ENCODE data around the gene DAP.

DAP gene

DNA sequence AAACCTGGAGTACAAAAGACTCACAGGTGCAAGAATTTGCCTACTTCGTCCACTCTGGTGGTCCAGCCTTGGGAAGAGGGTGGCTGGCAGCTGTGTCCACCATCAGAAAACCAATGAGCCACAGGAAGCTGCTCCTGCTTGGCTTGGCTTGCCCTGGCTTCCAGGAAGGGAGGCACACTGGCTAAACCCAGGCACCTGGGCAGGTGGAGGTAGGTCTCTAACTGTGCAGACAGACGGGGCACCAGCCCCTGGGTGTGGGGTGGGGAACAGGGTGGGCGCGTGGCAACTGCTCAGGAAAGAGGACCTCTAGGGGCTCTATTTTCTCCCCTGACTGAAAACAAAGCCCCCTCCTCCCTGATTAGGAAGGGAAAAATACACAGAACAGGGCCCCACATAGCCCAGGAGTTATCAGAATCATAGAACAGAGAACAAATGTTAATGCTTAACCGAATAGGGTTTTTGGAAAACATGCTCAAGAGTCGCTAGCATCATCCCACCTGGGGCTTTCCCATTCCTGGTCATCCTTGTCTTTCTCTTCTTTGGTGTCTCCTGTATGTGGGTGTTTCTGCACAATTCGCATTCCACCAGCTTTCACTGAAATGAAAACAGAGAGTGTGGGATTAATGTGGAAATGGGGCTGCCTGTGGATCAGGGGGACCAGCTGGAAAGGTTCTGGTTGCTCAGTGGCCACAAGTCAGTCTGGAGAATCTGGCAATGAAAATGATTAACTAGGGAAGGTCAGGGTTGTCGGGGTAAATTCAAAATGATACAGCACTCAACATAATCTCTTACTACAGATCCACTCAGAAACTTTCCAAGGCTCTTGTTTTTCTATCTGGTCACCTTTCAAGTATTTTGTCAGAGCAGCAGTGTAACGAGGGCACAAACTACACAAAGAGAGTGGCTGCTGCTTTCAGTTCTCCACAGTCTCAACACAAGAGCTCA is 13.1 kb downstream of the DAP start:
- peaks cover 3% of the 10 kb centered on the region for H3K4me1 Mint-ChIP-seq
- DNase-seq (ENCODE audit: low spot score in 2 of 2), result no peak
- no peak overlapping the region for H3K4me3 Mint-ChIP-seq
- H3K9me3 Mint-ChIP-seq, result no peaks in the 10 kb centered on the region
- peaks cover 42% of the 10 kb centered on the region for H3K36me3 Mint-ChIP-seq
- H3K27ac Mint-ChIP-seq, result no peak overlapping the region
- no peak for ATAC-seq

DNA sequence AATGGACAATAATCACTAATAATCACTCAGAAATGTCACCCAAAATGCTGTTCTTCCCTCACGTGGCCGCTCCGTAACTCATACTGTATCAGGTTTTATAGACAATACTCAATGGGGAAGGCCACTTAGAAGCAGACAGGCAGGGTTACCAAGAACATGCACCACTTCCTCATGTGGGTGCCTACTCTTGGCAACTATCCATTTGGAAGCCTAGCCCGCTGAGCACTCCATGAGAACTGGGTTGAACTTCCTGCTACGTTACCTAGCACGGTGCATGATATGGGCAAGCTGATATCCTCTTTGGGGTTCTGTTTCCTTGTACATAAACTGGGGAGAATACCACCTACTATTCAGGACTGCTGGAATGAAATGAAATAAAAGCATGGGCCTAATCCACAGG is 14.3 kb downstream of the DAP start:
- Mint-ChIP-seq H3K9me3 (no peaks in the 10 kb centered on the region), H3K27ac (no peak overlapping the region), H3K4me1 (no peaks in the 10 kb centered on the region), H3K36me3 (peaks cover 38% of the 10 kb centered on the region), H3K4me3 (no peak overlapping the region)
- ATAC-seq, result no peak
- no peak for DNase-seq (ENCODE audit: low spot score in 2 of 2)

DNA sequence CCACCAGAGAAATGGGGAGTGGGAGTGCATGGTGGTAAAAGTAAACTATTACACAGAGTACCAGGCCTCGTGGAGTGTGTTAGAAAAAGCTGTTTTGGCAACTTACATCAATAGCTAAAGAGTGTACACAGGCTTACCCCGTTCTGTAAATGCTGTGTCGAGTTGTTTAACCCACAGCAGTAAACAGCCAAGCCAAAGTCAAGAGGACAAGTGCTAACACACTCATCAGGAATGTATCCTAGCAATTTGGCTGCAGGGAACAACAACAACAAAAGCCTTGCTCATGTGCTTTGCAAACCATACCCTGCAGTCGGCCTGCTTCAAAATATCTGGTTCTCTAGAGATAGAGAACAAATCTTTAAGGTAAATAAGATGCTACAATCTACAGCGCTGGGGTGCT is 15.9 kb downstream of the DAP start:
- no peak overlapping the region for H3K4me3 Mint-ChIP-seq
- ATAC-seq, result no peak
- DNase-seq (ENCODE audit: low spot score in 2 of 2), result no peak
- H3K9me3 Mint-ChIP-seq, result peaks cover under 1% of the 10 kb centered on the region
- peaks cover 43% of the 10 kb centered on the region for H3K36me3 Mint-ChIP-seq
- peaks cover under 1% of the 10 kb centered on the region for H3K4me1 Mint-ChIP-seq
- no peak overlapping the region for H3K27ac Mint-ChIP-seq

DNA sequence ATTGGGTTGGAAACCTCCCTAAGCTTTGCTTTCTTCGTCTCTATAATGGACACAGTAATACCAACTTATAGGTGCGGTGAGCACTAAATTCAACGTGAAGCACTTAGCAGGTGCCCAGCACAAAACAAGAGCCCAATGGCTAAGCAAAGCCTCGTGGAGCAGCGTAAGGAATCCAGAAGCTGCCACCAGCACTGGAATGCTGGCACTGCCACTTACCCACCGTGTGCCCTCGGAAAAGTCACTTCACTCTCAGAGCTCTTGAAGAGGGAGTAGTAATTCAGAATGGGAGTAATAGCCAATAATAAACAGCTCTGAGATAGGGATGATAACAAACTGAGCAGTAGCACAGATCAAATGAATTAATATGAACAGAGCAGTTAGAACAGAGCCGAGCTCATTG is 16.4 kb downstream of the DAP start:
- peaks cover 43% of the 10 kb centered on the region for H3K36me3 Mint-ChIP-seq
- H3K4me1 Mint-ChIP-seq, result peaks cover 5% of the 10 kb centered on the region
- ATAC-seq (no peak), DNase-seq (ENCODE audit: low spot score in 2 of 2) (no peak)
- H3K4me3 Mint-ChIP-seq, result no peak overlapping the region
- H3K27ac Mint-ChIP-seq, result no peak overlapping the region
- H3K9me3 Mint-ChIP-seq, result peaks cover 3% of the 10 kb centered on the region

DNA sequence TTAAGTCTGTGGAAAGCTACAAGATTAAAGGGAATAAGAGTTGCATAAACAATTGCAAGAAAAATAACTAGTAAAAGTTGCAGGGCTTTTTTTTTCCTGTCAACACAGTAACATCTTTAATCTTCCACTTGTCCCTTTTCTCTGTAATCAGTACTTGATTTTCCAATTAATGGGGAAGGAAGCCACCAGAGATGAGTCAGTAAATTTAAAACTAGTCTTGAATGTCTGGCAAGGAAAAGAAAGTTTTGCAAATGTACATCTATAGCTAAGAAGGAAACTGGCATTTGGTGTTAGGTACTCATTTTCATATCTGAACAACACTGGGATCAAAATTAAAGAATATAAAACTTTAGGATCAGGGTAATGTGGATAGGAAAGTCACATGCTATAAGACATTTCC is 17.1 kb downstream of the DAP start:
- H3K4me3 Mint-ChIP-seq, result no peak overlapping the region
- DNase-seq (ENCODE audit: low spot score in 2 of 2), result no peak
- H3K36me3 Mint-ChIP-seq, result peaks cover 45% of the 10 kb centered on the region
- peaks cover 5% of the 10 kb centered on the region for H3K4me1 Mint-ChIP-seq
- ATAC-seq, result no peak
- peaks cover 3% of the 10 kb centered on the region for H3K9me3 Mint-ChIP-seq
- no peak overlapping the region for H3K27ac Mint-ChIP-seq

DNA sequence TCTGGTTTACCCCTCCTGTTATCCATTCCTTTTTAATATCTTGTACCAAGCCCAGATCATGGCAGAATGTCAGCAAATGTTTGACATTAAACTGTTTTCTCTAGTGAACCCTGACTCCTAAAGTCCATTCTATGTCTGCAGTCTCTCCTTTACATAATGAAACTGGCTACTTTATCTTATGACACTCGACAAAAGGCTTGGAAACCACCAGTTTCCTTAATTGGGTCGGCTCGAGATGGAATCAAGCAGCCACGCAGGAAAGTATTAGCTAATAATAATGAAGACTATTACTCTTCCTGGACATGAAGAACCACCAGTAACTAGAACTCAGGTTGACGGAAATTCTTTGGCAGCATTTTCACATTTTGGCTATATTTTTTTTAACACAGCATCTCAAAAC is 17.5 kb downstream of the DAP start:
- ATAC-seq, result no peak
- H3K4me3 Mint-ChIP-seq, result no peak overlapping the region
- peaks cover 8% of the 10 kb centered on the region for H3K4me1 Mint-ChIP-seq
- no peak overlapping the region for H3K27ac Mint-ChIP-seq
- DNase-seq (ENCODE audit: low spot score in 2 of 2), result no peak
- peaks cover 3% of the 10 kb centered on the region for H3K9me3 Mint-ChIP-seq
- H3K36me3 Mint-ChIP-seq, result peaks cover 49% of the 10 kb centered on the region

DNA sequence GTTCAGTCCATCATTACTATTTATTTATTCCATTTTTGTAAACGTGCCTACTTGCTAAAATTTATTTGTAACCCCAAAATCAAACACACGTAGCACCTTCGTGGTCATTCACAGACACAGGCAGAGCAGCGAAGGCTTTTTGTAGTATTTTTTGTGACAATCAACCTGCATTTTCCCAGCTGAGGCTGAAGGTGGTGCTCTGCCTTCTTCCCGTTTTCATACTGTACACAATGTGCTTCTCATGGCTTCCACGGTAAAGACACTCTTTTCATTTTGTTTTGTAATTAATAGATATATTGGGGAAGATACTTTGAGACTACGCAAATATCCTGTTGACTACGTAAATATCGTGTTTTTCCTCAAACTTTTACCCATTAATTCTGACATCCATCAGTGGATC is 19.4 kb downstream of the DAP start:
- H3K4me1 Mint-ChIP-seq, result peaks cover 19% of the 10 kb centered on the region
- peaks cover 52% of the 10 kb centered on the region for H3K36me3 Mint-ChIP-seq
- peaks cover 3% of the 10 kb centered on the region for H3K9me3 Mint-ChIP-seq
- no peak for DNase-seq (ENCODE audit: low spot score in 2 of 2)
- H3K27ac Mint-ChIP-seq, result no peak overlapping the region
- ATAC-seq, result no peak
- no peak overlapping the region for H3K4me3 Mint-ChIP-seq

DNA sequence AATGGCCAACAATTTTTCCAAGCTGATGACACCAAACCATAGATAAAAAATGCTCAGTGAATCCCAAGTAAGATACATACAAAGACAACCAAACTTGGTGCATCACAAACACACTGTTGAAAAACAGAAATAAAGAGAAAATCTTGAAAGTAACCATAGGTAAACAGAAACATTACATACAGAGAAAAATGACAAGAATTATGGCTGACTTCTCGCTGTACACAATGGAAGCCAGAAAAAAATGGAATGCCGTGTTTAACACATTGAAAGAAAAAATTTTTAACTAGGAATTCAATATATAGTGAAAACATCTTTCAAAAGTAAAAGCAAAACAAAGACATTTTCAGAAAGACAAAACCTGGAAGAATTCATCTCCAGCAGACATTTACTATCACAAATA is 20.6 kb downstream of the DAP start:
- no peak for DNase-seq (ENCODE audit: low spot score in 2 of 2)
- Mint-ChIP-seq H3K27ac (no peak overlapping the region), H3K36me3 (peaks cover 39% of the 10 kb centered on the region), H3K9me3 (peaks cover 3% of the 10 kb centered on the region), H3K4me3 (no peak overlapping the region), H3K4me1 (peaks cover 27% of the 10 kb centered on the region)
- ATAC-seq, result no peak

DNA sequence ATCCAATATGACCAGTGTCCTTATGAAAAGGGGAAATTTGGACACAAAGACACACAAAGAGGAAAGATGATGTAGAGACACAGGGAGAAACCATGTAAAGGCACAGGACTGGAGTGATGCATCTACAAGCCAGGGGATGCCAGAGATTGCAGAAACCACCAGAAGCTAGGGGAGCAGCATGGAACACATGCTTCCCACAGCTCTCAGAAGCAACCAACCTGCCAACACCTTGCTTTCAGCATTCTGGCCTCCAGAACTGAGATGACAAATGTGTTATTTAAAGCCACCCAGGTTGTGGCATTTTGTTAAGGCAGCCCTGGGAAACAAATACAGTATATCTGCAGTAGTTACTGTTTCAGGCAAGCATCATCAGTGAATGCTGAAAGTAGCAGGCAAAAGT is 23.2 kb downstream of the DAP start:
- H3K36me3 Mint-ChIP-seq, result peaks cover 30% of the 10 kb centered on the region
- DNase-seq (ENCODE audit: low spot score in 2 of 2), result no peak
- peaks cover 39% of the 10 kb centered on the region for H3K4me1 Mint-ChIP-seq
- peaks cover 3% of the 10 kb centered on the region for H3K9me3 Mint-ChIP-seq
- no peak overlapping the region for H3K27ac Mint-ChIP-seq
- no peak overlapping the region for H3K4me3 Mint-ChIP-seq
- no peak for ATAC-seq

DNA sequence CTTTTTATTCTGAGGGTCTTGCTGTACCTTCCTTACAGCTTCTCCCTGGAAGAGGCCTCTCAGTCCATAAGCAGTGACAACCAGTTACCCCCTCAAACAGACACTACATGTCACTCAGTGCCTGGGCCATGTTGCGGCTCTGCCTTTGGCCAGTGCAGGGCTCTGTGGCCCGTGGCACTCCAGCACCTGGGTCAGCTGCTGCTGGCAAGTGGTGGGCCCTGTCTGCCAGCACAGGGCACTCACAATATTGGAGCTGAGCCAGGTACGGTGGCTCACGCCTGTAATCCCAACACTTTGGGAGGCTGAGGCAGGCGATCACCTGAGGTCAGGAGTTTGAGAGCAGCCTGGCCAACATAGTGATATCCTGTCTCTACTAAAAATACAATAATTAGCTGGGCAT is 24.2 kb downstream of the DAP start:
- DNase-seq (ENCODE audit: low spot score in 2 of 2), result no peak
- Mint-ChIP-seq H3K4me1 (peaks cover 45% of the 10 kb centered on the region), H3K4me3 (no peak overlapping the region), H3K36me3 (peaks cover 36% of the 10 kb centered on the region), H3K9me3 (peaks cover 3% of the 10 kb centered on the region), H3K27ac (peak overlapping the region; percentile 63)
- ATAC-seq, result no peak

DNA sequence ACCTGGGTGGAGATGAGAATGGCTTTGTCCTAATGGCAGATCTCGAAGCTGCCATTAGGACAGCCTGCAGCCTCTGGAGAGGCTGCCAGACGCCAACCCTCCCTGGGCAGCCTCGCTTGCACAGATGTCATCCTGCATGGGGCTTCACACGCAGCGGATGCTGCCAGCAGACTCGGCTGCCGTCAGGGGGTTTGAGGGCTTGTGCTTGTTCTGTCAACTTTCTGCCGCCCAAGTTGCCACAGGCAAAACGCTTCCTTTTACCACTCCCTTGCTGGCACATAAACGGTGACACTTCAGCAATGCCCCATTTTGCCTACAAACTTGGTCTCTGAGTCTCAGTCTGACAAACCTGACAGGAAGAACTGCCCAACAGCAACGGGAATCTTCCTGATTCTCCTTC is 24.7 kb downstream of the DAP start:
- H3K4me1 Mint-ChIP-seq, result peaks cover 45% of the 10 kb centered on the region
- no peak overlapping the region for H3K4me3 Mint-ChIP-seq
- ATAC-seq, result no peak
- DNase-seq (ENCODE audit: low spot score in 2 of 2), result no peak
- peak overlapping the region; percentile 63 for H3K27ac Mint-ChIP-seq
- peaks cover 3% of the 10 kb centered on the region for H3K9me3 Mint-ChIP-seq
- peaks cover 36% of the 10 kb centered on the region for H3K36me3 Mint-ChIP-seq

DNA sequence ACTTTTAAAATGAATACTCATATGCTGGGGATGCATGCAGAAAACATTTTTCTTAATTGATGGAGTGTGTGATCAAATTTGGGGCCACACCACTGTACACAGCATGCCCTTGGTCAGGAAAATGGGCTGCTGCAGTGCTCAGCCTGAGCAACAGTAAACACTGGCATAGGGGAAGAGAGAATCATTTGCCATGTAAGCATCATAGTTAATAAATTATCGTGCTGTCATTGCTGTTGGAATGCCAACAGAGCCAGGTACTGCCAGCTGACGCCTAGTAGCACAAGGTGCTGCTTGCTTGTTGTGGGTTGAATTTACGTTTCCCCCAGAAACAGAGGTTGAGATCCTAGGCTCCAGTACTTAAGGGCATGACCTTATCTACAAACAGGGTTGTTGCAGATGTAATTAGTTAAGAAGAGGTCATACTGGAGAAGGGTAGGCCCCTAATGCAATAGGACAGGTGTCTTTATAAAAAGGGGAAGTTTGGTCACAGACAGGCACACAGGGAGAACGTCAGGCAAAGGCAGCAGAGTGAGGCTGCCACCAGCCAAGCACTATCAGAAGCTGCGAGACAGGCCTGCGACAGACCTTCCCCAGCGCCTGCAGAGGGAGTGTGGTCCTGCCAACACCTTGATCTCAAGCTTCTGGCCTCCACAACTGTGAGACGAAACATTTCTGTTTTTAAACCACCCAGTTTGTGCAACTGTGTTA is 25.3 kb downstream of the DAP start:
- Mint-ChIP-seq H3K9me3 (peaks cover 3% of the 10 kb centered on the region), H3K4me1 (peaks cover 45% of the 10 kb centered on the region), H3K36me3 (peaks cover 36% of the 10 kb centered on the region), H3K27ac (no peak overlapping the region), H3K4me3 (no peak overlapping the region)
- ATAC-seq, result no peak
- DNase-seq (ENCODE audit: low spot score in 2 of 2), result no peak

DNA sequence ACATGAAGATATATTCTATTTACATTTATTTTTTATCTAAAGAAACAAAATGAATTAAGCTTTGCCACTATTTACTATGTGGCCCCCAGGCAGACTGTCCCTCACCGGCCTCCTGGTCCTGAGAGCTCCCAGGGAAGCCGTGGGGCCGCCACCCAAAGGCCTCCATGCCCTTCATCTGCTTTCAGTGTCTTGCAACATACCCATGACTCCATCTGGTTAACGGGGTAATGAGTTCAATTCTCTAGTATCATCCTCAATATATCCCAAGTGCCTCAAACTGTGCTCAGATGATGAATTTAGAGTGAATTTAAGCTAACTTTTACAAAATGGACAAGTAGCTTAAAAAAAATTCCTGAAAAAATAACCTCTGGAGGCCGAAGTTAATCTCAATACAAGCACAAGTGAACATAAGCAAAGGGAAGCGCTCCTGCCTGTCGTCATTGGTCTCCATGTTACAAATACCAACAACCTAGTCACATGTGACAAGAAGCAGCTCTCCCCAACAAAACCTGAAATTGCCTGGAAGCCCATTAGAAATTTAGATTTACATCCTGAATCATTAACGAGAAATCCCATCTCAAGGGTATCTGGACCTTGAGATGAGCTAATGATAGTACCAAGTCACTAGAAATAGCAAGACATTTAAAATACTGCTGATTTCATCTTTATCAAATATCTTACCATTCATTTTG is 26.1 kb downstream of the DAP start:
- ATAC-seq, result no peak
- H3K27ac Mint-ChIP-seq, result no peak overlapping the region
- peaks cover 1% of the 10 kb centered on the region for H3K9me3 Mint-ChIP-seq
- H3K4me1 Mint-ChIP-seq, result peaks cover 42% of the 10 kb centered on the region
- H3K4me3 Mint-ChIP-seq, result no peak overlapping the region
- H3K36me3 Mint-ChIP-seq, result peaks cover 29% of the 10 kb centered on the region
- DNase-seq (ENCODE audit: low spot score in 2 of 2), result no peak

DNA sequence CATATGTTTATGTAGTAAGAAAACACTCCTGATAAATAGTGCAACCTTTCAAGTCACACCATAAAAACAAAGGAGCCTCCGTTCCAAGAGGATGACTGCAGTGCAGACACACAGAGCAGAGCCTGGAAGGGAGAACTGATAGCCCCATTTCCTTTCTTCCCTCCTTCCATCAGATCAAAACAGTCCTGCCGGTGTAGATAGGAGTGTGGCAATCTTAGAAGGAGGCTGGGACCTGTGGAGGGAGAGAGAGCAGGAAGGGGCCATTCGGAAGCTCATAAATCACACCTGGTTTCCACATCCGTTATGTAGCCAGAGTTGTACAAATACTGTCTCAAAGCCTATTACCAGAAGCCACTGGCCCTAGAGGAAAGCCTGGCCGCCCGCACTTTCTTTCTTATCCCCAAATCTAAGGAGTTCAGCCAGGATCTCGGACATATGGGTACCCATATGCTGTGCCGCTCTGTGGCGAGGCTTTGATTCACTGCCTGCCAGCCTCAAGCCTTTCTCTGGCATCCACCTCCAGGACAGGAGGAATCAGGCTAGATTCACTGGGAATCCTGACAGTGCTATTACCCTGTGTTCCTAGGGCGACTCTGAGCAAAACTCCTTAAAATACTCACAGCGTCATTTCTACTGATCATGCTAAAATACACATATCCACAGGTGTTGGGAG is 26.9 kb downstream of the DAP start:
- ATAC-seq (no peak), DNase-seq (ENCODE audit: low spot score in 2 of 2) (no peak)
- peaks cover 40% of the 10 kb centered on the region for H3K4me1 Mint-ChIP-seq
- H3K9me3 Mint-ChIP-seq, result no peaks in the 10 kb centered on the region
- H3K4me3 Mint-ChIP-seq, result no peak overlapping the region
- no peak overlapping the region for H3K27ac Mint-ChIP-seq
- H3K36me3 Mint-ChIP-seq, result peaks cover 24% of the 10 kb centered on the region

DNA sequence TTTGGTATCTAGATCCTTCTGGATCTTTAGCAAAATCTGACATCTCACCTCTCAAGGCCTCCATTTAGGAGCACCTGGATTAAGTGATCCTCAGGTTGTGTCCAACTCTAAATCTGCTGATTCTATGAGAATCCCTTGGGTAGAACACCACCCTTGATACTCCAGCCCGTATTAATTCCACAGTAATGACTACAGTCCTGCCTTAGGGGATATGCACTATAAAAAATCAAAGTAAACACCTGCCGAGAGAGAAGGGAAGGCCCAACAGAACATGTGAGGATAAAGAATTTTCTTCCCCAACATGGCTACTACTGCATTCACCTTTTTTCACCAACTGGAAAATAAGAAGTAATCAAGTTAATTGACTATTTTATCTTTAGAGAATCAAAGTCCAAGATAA is 27.6 kb downstream of the DAP start:
- no peak overlapping the region for H3K27ac Mint-ChIP-seq
- H3K4me1 Mint-ChIP-seq, result peaks cover 39% of the 10 kb centered on the region
- H3K4me3 Mint-ChIP-seq, result no peak overlapping the region
- H3K36me3 Mint-ChIP-seq, result peaks cover 17% of the 10 kb centered on the region
- H3K9me3 Mint-ChIP-seq, result no peaks in the 10 kb centered on the region
- DNase-seq (ENCODE audit: low spot score in 2 of 2), result no peak
- no peak for ATAC-seq
